Type B pancreatic cell (in vitro differentiated cells): ENCODE measurements around the gene STK4. TPM values are rescaled to one million over a fixed set of nuclear protein-coding genes. Genes with fewer than 3 reads are reported as not detected.
"Not testable (repeated sequence)": the region's sequence is repeated elsewhere in the genome, so short reads cannot be mapped to it uniquely, and the experiment has no call there.

Source experiments
- DNase-seq: peaks from one replicate; pipeline ENCODE4 v3.0.0; 2021; ENCODE audit warnings: mixed read lengths; ENCODE audit not compliant: unreplicated experiment; ENCODE audit errors: extremely low spot score
- H3K27ac Mint-ChIP-seq: 2 replicates; pipeline ENCODE4 v1.8.0; 2021; ENCODE audit warnings: mild to moderate bottlenecking, mixed read lengths
- H3K27me3 Mint-ChIP-seq: 2 replicates; pipeline ENCODE4 v1.8.0; 2021; ENCODE audit warnings: mixed read lengths
- H3K36me3 Mint-ChIP-seq: 2 replicates; pipeline ENCODE4 v1.8.0; 2021; ENCODE audit warnings: mixed read lengths
- H3K4me1 Mint-ChIP-seq: one replicate; pipeline ENCODE4 v1.8.0; 2021; ENCODE audit warnings: mixed read lengths; ENCODE audit not compliant: unreplicated experiment
- H3K4me3 Mint-ChIP-seq: 2 replicates; pipeline ENCODE4 v1.8.0; 2021; ENCODE audit warnings: mild to moderate bottlenecking, mixed read lengths
- H3K9me3 Mint-ChIP-seq: 2 replicates; pipeline ENCODE4 v1.8.0; 2021; ENCODE audit warnings: mixed read lengths
- total RNA-seq: library from RNA; stranded (reverse); gene quantifications from 2 replicates; pipeline ENCODE4 v1.2.1, GENCODE V29; 2021; ENCODE audit warnings: low replicate concordance
- TF ChIP-seq, protein P1 (sequence below): fragments of 200-600 bp; sonication (generic); conservative IDR thresholded peaks from 2 replicates; pipeline ENCODE4 v1.5.0; 2021; ENCODE audit warnings: antibody characterized with exemption, mild to moderate bottlenecking

The STK4 gene
- total RNA-seq, 1 donor from 2014 or later: 32.6 TPM

GRCh38 chr20:45008521-45009049 lies 42.3 kb downstream of the STK4 start:
- Mint-ChIP-seq H3K27ac (no peak overlapping the region), H3K4me1 (peaks cover 3% of the 10 kb centered on the region), H3K9me3 (no peaks in the 10 kb centered on the region), H3K4me3 (no peak overlapping the region), H3K27me3 (no peaks in the 10 kb centered on the region), H3K36me3 (peaks cover 26% of the 10 kb centered on the region)
- DNase-seq: no peak
- TF ChIP-seq, protein P1, sequence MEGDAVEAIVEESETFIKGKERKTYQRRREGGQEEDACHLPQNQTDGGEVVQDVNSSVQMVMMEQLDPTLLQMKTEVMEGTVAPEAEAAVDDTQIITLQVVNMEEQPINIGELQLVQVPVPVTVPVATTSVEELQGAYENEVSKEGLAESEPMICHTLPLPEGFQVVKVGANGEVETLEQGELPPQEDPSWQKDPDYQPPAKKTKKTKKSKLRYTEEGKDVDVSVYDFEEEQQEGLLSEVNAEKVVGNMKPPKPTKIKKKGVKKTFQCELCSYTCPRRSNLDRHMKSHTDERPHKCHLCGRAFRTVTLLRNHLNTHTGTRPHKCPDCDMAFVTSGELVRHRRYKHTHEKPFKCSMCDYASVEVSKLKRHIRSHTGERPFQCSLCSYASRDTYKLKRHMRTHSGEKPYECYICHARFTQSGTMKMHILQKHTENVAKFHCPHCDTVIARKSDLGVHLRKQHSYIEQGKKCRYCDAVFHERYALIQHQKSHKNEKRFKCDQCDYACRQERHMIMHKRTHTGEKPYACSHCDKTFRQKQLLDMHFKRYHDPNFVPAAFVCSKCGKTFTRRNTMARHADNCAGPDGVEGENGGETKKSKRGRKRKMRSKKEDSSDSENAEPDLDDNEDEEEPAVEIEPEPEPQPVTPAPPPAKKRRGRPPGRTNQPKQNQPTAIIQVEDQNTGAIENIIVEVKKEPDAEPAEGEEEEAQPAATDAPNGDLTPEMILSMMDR: no peak

- Mint-ChIP-seq H3K4me1 (peaks cover 12% of the 10 kb centered on the region), H3K27ac (no peak overlapping the region), H3K27me3 (no peaks in the 10 kb centered on the region), H3K9me3 (no peaks in the 10 kb centered on the region), H3K36me3 (peaks cover 20% of the 10 kb centered on the region), H3K4me3 (no peak overlapping the region)
- TF ChIP-seq, protein P1: no peak
- DNase-seq: no peak
These were observed 44.1 kb downstream of the STK4 start for GRCh38 chr20:45010399-45010828.

- Mint-ChIP-seq H3K36me3 (peaks cover 20% of the 10 kb centered on the region), H3K27ac (no peak overlapping the region), H3K4me1 (peaks cover 17% of the 10 kb centered on the region), H3K4me3 (no peak overlapping the region), H3K27me3 (no peaks in the 10 kb centered on the region), H3K9me3 (no peaks in the 10 kb centered on the region)
- no peak for DNase-seq
- TF ChIP-seq, protein P1: peak; percentile 83
These were observed 44.8 kb downstream of the STK4 start for GRCh38 chr20:45011108-45011526.

GRCh38 chr20:45012682-45013302 lies 46.5 kb downstream of the STK4 start:
- TF ChIP-seq, protein P1: no peak
- no peak overlapping the region for H3K4me3 Mint-ChIP-seq
- peaks cover 15% of the 10 kb centered on the region for H3K36me3 Mint-ChIP-seq
- no peak for DNase-seq
- H3K4me1 Mint-ChIP-seq: peaks cover 28% of the 10 kb centered on the region
- no peaks in the 10 kb centered on the region for H3K27me3 Mint-ChIP-seq
- no peaks in the 10 kb centered on the region for H3K9me3 Mint-ChIP-seq
- no peak overlapping the region for H3K27ac Mint-ChIP-seq

DNA sequence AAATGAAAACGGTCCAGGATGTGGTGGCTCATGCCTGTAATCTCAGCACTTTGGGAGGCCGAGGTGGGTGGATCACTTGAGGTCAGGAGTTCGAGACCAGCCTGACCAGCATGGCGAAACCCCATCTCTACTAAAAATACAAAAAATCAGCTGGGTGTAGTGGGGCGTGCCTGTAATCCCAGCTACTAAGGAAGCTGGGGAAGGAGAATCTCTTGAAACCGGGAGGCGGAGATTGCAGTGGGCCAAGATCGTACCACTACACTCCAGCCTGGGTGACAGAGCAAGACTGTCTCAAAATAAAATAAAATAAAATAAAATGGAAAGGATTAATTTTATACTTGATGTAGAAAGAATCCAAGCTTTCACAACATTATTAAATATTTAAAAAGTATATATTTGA lies 47.8 kb downstream of the STK4 start:
- H3K27ac Mint-ChIP-seq, H3K36me3 Mint-ChIP-seq, H3K9me3 Mint-ChIP-seq, DNase-seq, H3K4me3 Mint-ChIP-seq, H3K27me3 Mint-ChIP-seq: not testable (repeated sequence)
- H3K4me1 Mint-ChIP-seq: peaks cover 29% of the 10 kb centered on the region

GRCh38 chr20:45014671-45015415 lies 48.5 kb downstream of the STK4 start:
- DNase-seq: no peak

More at GRCh38 chr20:45014671-45015415, 48.5 kb downstream of the STK4 start:
- Mint-ChIP-seq H3K27ac (no peak overlapping the region), H3K4me1 (peaks cover 36% of the 10 kb centered on the region), H3K4me3 (no peak overlapping the region), H3K9me3 (no peaks in the 10 kb centered on the region), H3K27me3 (no peaks in the 10 kb centered on the region), H3K36me3 (peaks cover 9% of the 10 kb centered on the region)
- TF ChIP-seq, protein P1: no peak
